Measurements from ENCODE around the gene RSPO3. TPM values are rescaled to one million over a fixed set of nuclear protein-coding genes. Genes with fewer than 3 reads are reported as not detected.

RSPO3 gene
- total RNA-seq, 1 experiment from 2014 or later = not detected

- Histone ChIP-seq H3K4me1 (ENCODE audit: insufficient read depth, low read length) (no peaks in the 10 kb centered on the region), H3K79me2 (ENCODE audit: low read length) (no peaks in the 10 kb centered on the region), H3K4me2 (ENCODE audit: low read length) (no peak overlapping the region), H3K9ac (ENCODE audit: low read length) (no peak overlapping the region), H3K9me3 (ENCODE audit: low read length) (no peaks in the 10 kb centered on the region), H3K9me2 (replicated peaks; ENCODE audit: low read length) (no peaks in the 10 kb centered on the region), H2AFZ (ENCODE audit: low read length) (no peak overlapping the region), H3K27me3 (ENCODE audit: low read length) (peaks cover 41% of the 10 kb centered on the region), H3K27ac (ENCODE audit: low read length) (no peak overlapping the region), H3K4me3 (ENCODE audit: low read length) (no peak overlapping the region), H3F3A (ENCODE audit: low read length, unreplicated experiment) (no peaks in the 10 kb centered on the region), H4K20me1 (ENCODE audit: low read length) (no peaks in the 10 kb centered on the region), H3K36me3 (ENCODE audit: low read depth, low read length) (no peaks in the 10 kb centered on the region)
- intact Hi-C loops (cut with micrococcal nuclease) = no loop called here
- POLR2A ChIA-PET (ENCODE audit: unreplicated experiment) = no interaction called here
- DNase-seq (no peak), ATAC-seq (no peak)
- TF ChIP-seq CTCF (conservative IDR thresholded peaks at IDR 0.05; ENCODE audit: low read depth, low read length) (no peak), EZH2 (IDR thresholded peaks at IDR 0.05; ENCODE audit: low read length, unreplicated experiment) (no peak), EZH2phosphoT487 (IDR thresholded peaks at IDR 0.05; ENCODE audit: borderline replicate concordance, low read length) (no peak)
- no TSS peak for BruUV-seq (replicated peaks)
- CTCF ChIA-PET = no interaction called here
These were observed 4.2 kb upstream of the RSPO3 start for GRCh38 chr6:127114214-127114760.

DNA sequence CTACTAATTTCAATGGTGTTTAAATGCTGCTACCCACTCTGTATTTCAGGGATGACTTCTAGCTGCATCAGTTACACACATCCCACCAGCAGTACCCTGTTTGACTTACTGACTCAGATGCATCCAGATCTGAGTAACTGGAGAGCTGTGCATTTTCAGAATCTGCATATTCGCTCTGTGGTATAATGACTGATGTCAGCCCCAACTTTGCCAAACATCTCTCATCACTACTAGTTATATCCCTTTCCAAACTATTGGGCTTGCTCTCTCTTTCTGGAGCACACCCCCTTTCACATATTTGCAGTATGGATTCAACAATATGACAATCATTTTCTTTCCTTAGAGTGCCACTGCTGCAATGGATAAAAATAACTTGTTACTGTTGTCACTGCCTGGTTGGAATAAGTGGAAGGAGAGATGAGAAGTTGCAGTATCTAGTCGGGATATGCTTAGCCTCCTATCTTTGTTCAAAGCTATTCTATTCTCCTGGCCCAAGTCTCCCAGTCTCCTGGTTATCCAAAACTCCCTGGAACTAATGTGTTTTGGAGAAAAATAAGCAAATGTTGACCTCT, 3.3 kb upstream of the RSPO3 start:
- Histone ChIP-seq H3K9me2 (replicated peaks; ENCODE audit: low read length) (no peaks in the 10 kb centered on the region), H3K9ac (ENCODE audit: low read length) (no peak overlapping the region), H3F3A (ENCODE audit: low read length, unreplicated experiment) (no peaks in the 10 kb centered on the region), H3K4me2 (ENCODE audit: low read length) (no peak overlapping the region), H4K20me1 (ENCODE audit: low read length) (no peaks in the 10 kb centered on the region), H3K9me3 (ENCODE audit: low read length) (no peaks in the 10 kb centered on the region), H3K36me3 (ENCODE audit: low read depth, low read length) (no peaks in the 10 kb centered on the region), H3K27ac (ENCODE audit: low read length) (no peak overlapping the region), H3K4me3 (ENCODE audit: low read length) (no peak overlapping the region), H2AFZ (ENCODE audit: low read length) (no peak overlapping the region), H3K27me3 (ENCODE audit: low read length) (peaks cover 49% of the 10 kb centered on the region), H3K4me1 (ENCODE audit: insufficient read depth, low read length) (no peaks in the 10 kb centered on the region; the same call in 1 of the 2 replicates), H3K79me2 (ENCODE audit: low read length) (no peaks in the 10 kb centered on the region)
- BruUV-seq (replicated peaks) = no TSS peak
- ATAC-seq (no peak), DNase-seq (no peak)
- TF ChIP-seq EZH2phosphoT487 (IDR thresholded peaks at IDR 0.05; ENCODE audit: borderline replicate concordance, low read length) (no peak), CTCF (conservative IDR thresholded peaks at IDR 0.05; ENCODE audit: low read depth, low read length) (no peak), EZH2 (IDR thresholded peaks at IDR 0.05; ENCODE audit: low read length, unreplicated experiment) (no peak)
- POLR2A ChIA-PET (ENCODE audit: unreplicated experiment) = no interaction called here
- CTCF ChIA-PET = interaction anchor here (0.6 kb wide), 1 partner anchor 311 kb away, joined by 3 read pairs; no protein-coding TSS in a partner anchor
- intact Hi-C loops (cut with micrococcal nuclease) = no loop called here

DNA sequence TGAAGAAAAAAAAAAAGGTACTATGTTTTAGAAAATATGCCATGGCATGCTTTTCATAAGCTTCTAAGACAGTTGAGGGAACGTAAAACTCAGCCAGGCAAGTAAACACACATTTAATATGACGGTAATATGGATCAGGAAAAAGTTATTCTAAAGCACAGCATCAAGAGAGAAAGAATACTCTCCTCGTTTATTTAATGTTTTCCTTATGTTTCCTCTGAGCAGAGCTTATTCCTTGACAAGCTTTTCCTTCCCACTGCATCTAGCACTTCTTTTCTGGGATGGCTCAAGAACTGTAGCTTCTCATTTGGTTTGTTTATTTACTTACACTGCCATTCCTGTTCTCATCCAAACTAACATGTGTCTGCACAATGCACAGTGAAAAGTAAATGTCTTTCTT, 2.7 kb upstream of the RSPO3 start:
- no peaks in the 10 kb centered on the region; the same call in 1 of the 2 replicates for H3K4me1 ChIP-seq (ENCODE audit: insufficient read depth, low read length)
- POLR2A ChIA-PET (ENCODE audit: unreplicated experiment) = no interaction called here
- no peaks in the 10 kb centered on the region for H3F3A ChIP-seq (ENCODE audit: low read length, unreplicated experiment)
- no peaks in the 10 kb centered on the region for H3K79me2 ChIP-seq (ENCODE audit: low read length)
- no peaks in the 10 kb centered on the region for H4K20me1 ChIP-seq (ENCODE audit: low read length)
- no peak overlapping the region for H2AFZ ChIP-seq (ENCODE audit: low read length)
- H3K4me3 ChIP-seq (ENCODE audit: low read length) = no peak overlapping the region
- H3K9ac ChIP-seq (ENCODE audit: low read length) = no peak overlapping the region
- no peak overlapping the region for H3K27ac ChIP-seq (ENCODE audit: low read length)
- TF ChIP-seq CTCF (conservative IDR thresholded peaks at IDR 0.05; ENCODE audit: low read depth, low read length) = no peak
- TF ChIP-seq EZH2phosphoT487 (IDR thresholded peaks at IDR 0.05; ENCODE audit: borderline replicate concordance, low read length) = no peak
- no peak for TF ChIP-seq EZH2 (IDR thresholded peaks at IDR 0.05; ENCODE audit: low read length, unreplicated experiment)
- intact Hi-C loops (cut with micrococcal nuclease) = no loop called here
- no peak overlapping the region for H3K4me2 ChIP-seq (ENCODE audit: low read length)
- no TSS peak for BruUV-seq (replicated peaks)
- H3K36me3 ChIP-seq (ENCODE audit: low read depth, low read length) = no peaks in the 10 kb centered on the region
- H3K27me3 ChIP-seq (ENCODE audit: low read length) = peaks cover 55% of the 10 kb centered on the region
- DNase-seq = no peak
- CTCF ChIA-PET = interaction anchor here (0.6 kb wide), 1 partner anchor 312 kb away, joined by 3 read pairs; no protein-coding TSS in a partner anchor
- no peaks in the 10 kb centered on the region for H3K9me2 ChIP-seq (replicated peaks; ENCODE audit: low read length)
- no peaks in the 10 kb centered on the region for H3K9me3 ChIP-seq (ENCODE audit: low read length)
- no peak for ATAC-seq

Data from PC-3 (cell line).